ENCODE results near the gene GPR135.

The GPR135 gene, protein sequence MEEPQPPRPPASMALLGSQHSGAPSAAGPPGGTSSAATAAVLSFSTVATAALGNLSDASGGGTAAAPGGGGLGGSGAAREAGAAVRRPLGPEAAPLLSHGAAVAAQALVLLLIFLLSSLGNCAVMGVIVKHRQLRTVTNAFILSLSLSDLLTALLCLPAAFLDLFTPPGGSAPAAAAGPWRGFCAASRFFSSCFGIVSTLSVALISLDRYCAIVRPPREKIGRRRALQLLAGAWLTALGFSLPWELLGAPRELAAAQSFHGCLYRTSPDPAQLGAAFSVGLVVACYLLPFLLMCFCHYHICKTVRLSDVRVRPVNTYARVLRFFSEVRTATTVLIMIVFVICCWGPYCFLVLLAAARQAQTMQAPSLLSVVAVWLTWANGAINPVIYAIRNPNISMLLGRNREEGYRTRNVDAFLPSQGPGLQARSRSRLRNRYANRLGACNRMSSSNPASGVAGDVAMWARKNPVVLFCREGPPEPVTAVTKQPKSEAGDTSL

DNA sequence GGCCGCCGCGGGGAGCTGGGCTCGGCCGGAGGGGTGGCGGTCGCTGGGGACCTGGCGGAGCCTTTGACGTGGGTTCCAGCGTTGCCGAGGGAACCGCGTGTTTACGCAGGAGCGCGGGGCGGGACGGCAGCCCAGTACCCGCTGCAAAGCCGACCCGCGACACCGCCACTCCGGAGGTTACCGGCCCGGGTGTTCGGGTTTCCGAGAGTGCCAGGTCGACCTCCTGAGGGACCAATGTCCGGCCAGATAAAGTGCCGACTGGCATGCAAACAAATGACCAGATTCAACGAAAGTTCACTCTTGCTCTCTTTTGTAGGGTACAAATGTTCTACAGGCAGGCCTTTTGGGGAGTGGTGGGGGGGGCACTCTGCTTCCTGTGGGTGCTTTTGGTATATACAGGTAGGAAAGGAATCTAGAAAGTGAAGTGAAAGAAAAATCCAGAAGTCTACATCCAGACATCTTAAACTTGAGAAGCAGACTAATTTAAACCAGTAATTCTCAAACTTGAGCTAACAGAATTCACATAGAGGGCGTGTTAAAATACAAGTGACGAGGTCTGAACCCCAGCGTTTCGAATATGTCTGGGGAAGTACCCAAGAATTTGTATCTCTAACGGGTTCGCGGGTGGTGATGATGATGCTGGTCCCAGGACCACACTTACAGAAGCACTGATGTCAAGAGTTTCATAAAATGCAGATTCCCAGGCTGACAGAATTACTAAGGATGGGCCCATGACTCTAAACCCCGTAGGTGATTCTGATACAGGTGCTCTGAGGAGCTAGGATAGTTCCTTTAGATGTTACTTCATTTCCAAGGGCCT lies at the start of gene GPR135:
Gene GPR135 (minus strand): TSS at position 65 of the 820 bp plus-strand sequence. CDS start 154 bp downstream, outside the sequence.
- no peak for FAIRE-seq

DNA sequence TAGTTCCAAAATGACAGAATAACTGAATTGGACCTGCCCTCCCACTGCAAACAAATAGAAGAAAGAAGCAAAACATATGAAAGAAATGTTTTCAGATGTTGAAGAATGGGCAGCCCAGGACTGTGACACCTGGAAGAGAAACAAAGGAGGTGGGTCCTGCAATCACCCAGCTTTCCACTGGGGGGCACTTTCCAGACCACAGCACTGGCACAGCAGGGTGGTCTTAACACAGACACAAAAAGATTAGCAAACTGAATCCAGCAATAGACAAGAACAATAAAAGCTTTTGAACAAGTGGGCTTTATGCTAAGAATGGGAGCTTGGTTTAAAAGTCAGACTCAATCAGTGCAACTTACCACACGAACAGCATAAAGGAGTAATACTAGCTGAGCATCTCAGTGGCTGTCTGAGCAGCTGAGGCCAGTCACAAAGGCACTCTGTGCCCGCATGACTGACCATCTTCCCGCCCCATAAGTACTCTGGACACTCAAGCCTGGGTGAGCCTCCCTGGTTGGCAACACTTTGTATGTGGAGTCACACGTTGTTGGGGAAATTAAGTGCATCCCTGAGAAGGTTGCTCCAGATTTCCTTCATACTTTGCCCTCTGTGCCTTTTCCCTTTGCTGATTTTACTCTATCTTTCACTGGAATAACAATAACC lies 46.9 kb upstream of the GPR135 start:
- FAIRE-seq: no peak

DNA sequence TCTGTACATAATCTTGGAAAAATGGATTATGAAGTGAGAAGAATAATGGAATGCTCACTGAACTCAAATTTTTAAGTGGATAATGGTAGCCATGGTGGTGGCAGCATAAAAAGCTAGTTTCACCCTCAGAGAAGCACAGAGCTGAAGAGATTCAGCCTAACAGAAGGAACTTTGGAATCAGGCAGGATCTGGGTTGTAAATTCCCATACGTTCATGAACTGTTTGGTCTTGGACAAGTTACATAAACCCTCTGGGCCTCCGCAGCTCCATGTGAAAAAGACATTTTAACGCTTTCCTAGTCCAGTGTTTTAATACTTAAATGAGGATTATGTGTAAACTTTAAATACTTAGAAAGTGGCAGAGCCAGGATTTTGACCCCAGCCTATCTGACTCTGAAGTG lies 45.8 kb upstream of the GPR135 start:
- no peak for FAIRE-seq

DNA sequence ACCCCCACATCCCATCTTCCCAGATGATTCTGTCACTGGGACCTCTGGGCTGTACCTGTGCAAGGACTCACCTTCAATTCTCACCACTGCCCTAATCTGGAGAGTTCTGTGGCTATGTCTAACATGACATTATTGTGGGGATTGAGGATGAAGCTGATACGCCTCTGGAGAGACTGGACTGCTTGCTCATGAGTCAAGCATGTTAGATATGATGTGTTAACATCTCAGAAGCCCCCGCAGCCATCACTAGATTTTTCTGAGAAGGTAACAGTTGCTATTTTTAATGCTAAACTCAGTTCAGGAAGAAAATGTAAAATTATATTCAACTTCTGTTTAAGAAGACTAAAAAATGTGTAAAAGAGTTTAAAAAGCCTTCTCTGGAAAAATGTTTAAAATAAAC lies 44.8 kb upstream of the GPR135 start:
- no peak for FAIRE-seq

DNA sequence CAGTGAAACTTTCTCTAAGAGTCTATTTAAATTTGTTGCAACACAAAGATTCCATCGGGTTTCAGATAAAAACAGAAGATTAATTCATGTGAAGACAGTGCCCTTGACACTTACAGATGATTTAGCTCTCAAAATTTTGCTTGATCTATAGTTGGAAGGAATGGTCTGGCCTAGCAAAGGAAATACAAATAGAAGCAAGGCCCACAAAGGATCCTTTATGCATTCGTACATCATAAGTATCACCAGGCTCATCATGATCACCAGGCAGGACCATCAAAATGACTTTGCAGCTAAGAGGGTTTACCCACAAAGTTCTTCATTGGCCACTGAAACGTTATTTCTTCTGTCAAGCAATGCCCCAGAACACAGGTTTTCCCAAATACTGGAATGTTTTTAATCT lies 43.9 kb upstream of the GPR135 start:
- FAIRE-seq: no peak

DNA sequence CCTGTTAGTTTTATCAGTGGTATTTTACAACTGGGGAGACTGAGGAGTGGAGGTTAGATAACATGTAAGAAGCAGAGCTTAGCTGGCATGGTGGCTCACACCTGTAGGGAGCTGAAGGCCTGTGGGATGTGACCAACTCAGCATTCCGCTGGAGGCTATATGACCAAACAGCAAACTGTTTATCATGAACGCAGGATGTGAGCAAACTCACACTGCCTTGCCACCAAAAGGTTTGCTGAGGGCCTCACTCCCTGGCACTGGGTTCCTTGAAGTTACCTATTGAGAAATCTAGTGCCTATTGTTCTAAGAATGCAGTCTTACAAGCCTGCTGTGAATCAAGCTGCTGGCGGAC lies 42.5 kb upstream of the GPR135 start:
- no peak for FAIRE-seq

DNA sequence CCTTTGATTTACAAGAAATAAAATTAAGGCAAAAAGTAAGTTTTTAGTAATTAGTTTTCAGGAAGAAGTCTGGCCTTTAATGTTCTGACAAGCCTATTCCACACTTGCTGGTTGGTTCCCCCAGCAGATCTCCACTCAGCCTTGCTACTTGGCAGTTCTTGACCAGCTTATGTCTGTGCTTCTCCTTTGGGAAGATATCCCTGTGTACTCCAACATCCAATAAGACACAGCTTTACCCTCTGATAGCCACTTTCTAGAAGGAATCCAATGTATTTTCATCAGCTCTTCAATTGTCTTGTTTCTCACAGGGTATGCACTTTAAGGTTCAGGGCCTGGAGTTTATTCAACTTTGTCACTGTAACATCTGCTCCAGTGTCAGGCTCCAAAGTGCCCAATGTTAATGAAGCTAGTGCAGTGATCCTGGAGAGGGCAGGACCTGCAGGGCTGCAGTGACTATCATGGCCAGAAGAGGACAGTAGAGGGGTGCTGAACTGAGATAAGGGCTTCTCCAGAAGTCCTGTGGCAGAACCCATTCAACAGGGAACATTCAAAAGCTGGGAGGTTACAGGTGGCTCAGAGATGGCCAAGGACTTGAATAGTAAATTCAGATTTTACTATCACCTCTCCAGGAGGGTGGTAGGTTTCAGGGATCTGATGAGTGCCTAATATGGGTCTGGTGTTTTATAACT lies 42.0 kb upstream of the GPR135 start:
- no peak for FAIRE-seq

DNA sequence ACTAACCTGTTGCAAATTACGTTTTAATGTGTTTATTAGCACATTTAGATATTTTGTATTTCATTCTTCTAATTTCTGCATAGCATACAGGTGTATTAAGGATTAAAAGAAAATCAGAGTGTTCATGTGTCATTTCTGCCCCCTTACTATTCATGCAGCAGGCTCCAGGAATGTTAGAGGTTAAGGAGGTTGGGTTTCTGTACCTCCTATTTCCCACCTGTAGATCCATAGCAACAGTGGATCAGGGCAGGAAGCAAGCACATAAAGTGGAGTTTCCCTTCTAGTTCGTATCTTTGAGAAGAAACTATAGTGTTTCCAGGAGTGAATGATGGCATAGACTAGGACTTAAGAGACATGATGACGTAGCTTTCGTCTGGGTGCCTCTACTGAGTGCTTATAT lies 38.1 kb upstream of the GPR135 start:
- FAIRE-seq: no peak

DNA sequence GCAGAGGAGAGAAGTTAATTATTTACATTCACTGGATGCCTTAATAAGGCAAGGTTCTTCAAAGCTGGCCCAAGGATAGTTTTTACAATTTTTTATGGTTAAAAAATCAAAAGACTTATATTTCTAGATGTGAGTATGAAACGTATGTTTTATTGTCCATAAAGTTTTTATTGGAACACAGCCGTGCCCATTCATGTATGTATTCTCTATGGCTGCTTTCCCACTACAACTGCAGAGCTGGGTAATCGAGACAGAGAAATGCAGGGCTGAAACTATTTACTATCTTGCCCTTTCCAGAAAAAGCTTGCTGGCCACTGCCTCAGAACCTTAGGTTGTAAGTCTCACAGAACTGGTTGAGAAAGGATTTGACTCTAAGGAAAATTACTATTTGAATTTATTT lies 35.6 kb upstream of the GPR135 start:
- FAIRE-seq: no peak

DNA sequence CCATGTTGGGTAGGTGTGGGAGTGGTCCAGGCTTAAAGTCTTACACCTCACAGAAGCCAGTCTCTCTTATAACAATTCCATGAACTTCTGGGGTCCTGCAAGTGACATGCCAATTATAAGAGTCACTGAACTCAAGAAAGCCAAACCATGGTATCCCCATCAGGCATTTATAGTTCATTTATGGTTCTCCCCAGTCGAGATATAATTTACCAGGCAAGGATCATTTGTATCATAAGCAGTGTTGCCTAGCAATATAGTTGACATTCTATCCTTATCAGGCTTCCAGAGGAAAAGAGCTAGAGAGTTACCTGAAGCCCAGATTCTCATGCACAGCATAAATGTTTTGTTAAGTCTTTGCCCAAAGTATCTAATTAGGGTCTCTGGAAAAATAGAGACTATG lies 27.2 kb upstream of the GPR135 start:
- no peak for FAIRE-seq

DNA sequence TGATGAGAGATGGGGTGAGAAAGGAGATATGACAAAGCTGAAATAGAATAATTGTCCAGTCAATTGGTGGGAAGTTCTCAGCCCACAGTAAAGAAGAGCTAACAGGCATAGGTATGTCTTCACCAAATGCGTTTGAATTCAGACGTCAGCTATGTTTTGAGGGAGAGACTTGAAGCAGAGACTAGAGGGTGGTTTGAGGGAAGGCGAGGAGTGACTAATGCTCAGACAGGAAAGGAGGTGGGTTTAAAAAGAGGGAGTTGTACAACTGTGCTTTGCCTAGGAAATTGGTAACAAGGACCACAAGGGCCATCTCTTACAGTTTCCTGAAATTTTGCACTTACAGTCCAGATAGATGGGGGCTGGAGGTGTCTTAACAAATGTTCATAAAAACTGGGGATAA lies 25.6 kb upstream of the GPR135 start:
- no peak for FAIRE-seq

DNA sequence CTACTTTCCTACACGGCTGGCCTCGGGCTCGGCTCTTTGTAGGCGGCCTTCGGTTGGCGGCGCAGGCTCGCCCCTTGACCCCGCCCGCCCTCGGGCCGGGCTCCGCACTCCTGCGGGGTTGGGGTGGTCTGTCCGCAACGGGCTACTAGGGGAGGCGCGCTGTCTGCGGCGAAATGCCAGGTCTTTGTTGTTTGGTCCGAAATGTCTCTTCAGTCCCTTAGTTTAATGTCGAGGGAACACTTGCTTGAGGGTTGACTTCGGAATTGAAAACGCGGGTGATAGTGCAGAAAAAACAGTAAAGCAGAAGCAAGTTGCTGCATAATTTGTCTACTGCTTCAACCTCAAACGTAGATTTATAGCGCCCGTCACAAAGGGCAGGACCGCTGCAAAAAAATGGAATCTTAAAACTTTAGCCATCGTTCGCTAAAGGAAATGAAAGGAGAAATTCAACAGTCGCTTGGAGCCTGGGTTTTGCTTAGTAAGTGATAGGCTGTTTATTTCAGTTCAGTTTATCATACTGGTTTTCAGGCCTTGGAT lies 19.5 kb upstream of the GPR135 start:
- no peak for FAIRE-seq

DNA sequence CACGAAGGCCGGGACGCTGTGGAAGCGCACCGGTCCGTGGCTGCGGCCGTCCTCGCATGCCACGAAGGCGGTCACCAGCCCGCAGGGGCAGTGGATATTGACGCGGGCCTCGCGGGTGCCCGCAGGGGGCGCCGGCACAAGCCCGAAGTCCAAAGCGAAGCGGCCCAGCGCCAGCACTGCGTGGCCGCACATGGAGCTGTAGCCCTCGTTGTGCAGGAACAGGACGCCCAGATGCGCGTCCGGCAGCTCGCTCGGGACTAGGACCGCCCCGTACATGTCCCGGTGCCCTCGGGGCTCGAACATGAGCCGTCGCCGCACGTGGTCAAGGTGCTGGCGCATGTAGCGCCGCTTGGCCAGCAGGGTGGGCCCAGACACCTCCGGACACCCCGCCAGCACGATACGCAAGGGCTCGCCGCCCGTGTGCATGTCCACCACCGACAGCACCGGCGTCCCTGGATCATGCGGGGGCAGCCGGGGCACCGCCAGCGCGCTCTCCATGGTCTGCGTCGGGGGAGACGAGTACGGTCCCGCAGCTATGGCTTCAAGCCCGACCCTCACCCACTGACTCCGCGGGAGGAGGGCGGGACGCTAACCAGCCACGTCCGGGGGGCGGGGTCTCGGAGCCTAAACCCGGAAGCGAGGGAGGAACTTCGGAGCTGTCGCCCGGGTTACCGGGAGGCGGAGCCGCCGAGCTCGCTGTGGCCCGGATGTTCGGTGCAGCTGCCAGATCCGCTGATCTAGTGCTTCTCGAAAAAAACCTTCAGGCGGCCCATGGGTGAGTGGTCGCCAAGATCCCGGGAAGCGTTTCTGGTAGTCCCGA lies 18.8 kb upstream of the GPR135 start, which contains the start of the genes JKAMP and L3HYPDH:
Gene JKAMP (plus strand): TSS at position 699 of the 820 bp plus-strand sequence. CDS start 73 bp downstream, at position 772.
Gene L3HYPDH (minus strand): TSS at position 590 of the 820 bp plus-strand sequence. CDS start 92 bp downstream, at position 498.
- peak; percentile 75 for FAIRE-seq

DNA sequence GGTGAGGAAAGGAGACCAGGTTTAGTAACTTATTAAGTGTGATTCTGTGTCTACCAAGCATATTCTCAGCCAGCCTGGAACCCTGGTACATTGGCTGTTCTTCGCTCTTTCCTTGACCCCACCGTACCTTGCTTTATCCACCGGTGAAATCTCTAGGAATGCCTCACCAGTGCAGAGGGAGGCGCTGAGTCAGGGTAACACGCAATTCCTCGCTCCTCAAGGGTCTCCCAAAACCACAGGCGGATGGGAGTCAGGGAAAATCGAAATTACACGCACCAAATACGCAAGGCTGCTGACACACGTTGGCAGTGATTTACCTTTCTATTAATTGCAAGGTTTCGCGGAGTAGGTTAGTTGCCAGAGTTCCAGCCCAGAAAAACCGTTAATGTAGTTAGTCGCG lies 18.2 kb upstream of the GPR135 start:
- no peak for FAIRE-seq

DNA sequence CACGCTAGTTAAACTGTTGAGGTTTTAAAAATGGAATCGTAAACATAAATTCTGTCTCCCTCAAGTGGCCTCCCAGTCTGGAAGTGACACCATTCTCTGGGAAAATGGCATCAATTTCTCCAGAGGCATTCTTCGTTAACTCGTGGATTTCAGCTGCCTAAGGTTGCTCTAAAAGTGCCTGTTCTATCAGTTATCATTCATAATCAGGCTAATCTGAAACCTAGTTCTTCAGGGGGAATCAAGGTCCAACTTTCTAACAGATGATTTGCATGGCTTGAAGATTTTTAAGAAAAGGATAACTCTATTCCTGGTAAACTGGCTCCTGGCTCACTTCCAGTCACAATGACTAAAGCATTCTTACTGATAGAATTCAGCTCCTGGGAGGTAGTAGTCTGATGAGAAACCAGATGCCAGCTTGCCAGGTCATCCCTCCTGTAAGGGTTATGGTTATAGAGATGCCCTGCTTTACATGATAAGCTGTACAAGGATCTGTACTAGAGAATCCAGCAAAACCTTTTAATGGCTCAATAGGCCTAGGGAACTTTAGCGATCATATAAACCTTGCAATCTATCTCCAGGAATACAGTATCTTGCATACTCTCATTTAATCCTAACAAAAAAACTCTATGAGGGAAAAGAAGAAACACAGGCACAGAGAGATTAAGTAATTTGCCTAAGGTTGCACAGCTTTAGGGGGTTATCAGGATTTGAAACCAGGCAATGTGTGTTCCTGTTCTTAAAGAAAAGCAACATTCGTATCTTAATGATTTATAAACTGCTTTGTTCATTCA lies 17.6 kb upstream of the GPR135 start:
- no peak for FAIRE-seq

DNA sequence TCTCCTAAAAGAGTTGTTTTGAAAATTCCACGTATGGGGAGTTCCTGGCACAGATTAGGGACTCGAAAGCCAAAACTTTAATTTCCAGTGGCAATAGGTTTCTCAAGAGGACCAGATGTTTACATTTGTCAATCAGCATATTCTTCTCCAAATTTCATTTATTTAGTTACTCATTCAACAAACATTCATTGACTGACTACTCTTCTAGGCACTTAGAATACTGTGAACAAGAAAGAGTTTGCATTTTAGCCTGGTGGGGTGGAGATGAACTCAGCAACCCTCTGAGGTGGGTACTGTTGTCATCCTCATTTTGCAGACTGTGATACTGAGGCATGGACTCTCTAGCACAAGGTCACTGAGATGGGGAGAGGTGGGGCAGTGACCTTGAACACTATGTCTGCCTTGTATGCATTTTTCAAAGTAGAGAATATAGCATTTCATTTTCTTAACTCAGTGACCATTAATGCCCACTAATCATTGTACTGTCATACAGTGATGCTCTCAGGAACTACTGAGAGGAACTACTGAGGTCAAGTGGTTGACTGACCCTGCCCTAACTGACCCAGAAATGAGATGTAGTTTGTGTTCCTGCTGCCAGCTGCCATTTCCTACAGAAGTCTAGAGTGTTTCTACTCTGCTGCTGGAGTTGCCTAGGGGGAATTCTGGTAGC lies 16.8 kb upstream of the GPR135 start:
- no peak for FAIRE-seq

DNA sequence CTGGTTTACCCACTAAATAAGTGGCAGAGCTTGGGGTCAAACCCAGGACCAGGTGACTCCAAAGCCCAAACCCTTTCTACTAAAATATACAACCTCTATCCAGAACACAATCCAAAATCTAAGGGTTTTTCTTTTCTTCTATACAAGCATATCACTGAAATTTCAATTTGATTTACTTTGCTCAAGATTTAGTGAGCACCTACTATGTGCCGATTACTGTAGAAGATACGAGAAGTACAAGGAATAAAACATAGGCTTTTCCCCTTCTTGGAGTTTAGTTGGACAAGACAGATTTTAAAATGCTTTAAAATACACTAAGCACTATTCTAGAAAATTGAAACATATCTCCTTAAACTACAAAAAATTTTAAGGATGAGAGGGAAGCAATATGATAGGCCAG lies 16.2 kb upstream of the GPR135 start:
- no peak for FAIRE-seq

DNA sequence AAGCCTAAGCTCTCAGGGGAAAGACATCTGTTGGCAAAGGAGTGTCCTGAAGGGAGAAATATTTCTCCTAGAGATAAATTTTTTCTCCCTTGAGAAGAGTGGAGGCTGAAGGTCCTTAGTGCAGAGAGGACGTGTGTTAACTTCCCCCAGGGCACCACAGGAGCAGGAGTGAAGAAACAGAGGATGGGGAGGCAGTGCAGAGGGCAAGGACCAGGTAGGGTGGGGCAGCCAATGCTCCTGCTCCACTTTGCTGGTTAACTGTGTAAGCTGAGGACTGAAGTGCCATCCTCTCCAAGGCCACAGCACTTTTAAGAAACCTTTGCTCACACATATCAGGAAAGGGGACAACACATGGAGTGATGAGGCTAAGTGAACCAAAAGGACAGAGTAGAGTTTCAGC lies 15.0 kb upstream of the GPR135 start:
- no peak for FAIRE-seq

DNA sequence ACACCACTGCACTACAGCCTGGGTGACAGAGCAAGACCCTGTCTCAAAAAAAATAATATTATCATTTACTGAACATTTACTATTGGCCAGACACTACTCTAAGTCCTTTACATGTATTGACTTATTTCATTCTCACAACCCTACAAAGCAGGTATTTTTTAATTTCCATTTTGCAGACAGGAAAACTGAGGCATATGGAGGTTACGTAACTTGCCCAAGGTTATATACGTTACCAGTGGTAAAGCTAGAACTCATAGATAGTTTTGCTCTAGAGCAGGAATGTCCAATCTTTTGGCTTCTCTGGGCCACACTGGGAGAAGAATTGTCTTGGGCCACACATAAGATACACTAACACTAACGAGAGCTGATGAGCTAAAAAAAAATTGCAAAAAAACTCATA lies 13.4 kb upstream of the GPR135 start:
- FAIRE-seq: no peak

DNA sequence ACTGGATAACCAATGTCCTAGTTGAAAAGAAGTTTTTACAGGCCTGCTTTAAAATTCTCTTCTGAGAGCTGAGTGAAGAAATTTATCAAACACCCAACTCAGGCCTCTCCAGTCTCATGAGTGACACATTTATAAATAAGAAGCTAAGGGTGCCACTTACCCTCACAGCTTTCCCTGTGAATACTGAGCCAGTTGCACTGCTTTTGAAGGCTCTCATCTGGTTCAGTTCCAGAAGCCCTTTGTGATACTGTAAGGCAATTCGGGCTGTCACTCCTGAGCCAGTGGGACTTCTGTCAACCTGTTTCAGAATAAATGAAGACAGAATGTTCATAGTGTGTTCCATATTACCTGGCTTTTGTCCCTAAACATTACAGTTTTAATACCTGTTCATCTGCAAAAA lies 10.5 kb upstream of the GPR135 start:
- FAIRE-seq: no peak

Measured in G401.6 (cell line).